ENCODE measurements around the gene AREG. TPM values are rescaled to one million over a fixed set of nuclear protein-coding genes. Genes with fewer than 3 reads are reported as not detected.

The AREG gene
- total RNA-seq, 4 donors from 2014 or later = 4.0 to 56.1 (median 22.5) TPM

GRCh38 chr4:74450298-74450683 is 5.4 kb downstream of the AREG start:
- Histone ChIP-seq H3K27ac (no peak overlapping the region), H3K36me3 (no peaks in the 10 kb centered on the region), H3K4me3 (no peak overlapping the region), H3K9me3 (no peaks in the 10 kb centered on the region), H3K4me1 (peaks cover 0 to 3% of the 10 kb centered on the region in 2 donors), H3K27me3 (peaks cover 0 to 5% (median 0%) of the 10 kb centered on the region in 3 donors)
- DNase-seq (no peak), ATAC-seq (no peak)
- in situ Hi-C loops (cut with MboI; ENCODE audit: low sequenced_read_pairs in 4 of 4) (no loop called here), intact Hi-C loops (cut with DNase I; ENCODE audit: low total_unique reads) (no loop called here)
- TF ChIP-seq POLR2A (IDR thresholded peaks at IDR 0.05) = no peak
- TF ChIP-seq CTCF (IDR thresholded peaks at IDR 0.05 in 4 of 5, conservative IDR thresholded peaks at IDR 0.05 in 1 of 5) = no peak

GRCh38 chr4:74451214-74451661 is 6.3 kb downstream of the AREG start:
- Histone ChIP-seq H3K9me3 (no peaks in the 10 kb centered on the region), H3K4me3 (no peak overlapping the region), H3K27me3 (peaks cover 0 to 5% (median 0%) of the 10 kb centered on the region in 3 donors), H3K36me3 (no peaks in the 10 kb centered on the region), H3K4me1 (no peaks in the 10 kb centered on the region), H3K27ac (peak overlapping the region in 1 of 4 donors; percentile 6)
- no peak for TF ChIP-seq CTCF (IDR thresholded peaks at IDR 0.05 in 4 of 5, conservative IDR thresholded peaks at IDR 0.05 in 1 of 5)
- no peak for TF ChIP-seq POLR2A (IDR thresholded peaks at IDR 0.05)
- DNase-seq = peak in 1 of 2 donors; percentile 21
- in situ Hi-C loops (cut with MboI; ENCODE audit: low sequenced_read_pairs in 4 of 4) = no loop called here
- peak; percentile 80 to 98 for ATAC-seq
- intact Hi-C loops (cut with DNase I; ENCODE audit: low total_unique reads) = no loop called here

- H3K9me3 ChIP-seq = no peaks in the 10 kb centered on the region
- ATAC-seq = no peak
Observed at GRCh38 chr4:74453037-74453635, 8.2 kb downstream of the AREG start.

GRCh38 chr4:74453829-74454742 is 9.2 kb downstream of the AREG start:
- TF ChIP-seq CTCF (IDR thresholded peaks at IDR 0.05 in 4 of 5, conservative IDR thresholded peaks at IDR 0.05 in 1 of 5) = no peak
- no peak for TF ChIP-seq POLR2A (IDR thresholded peaks at IDR 0.05)
- no peaks in the 10 kb centered on the region for H3K4me1 ChIP-seq
- DNase-seq (no peak), ATAC-seq (no peak)
- intact Hi-C loops (cut with DNase I; ENCODE audit: low total_unique reads) = no loop called here
- no peak overlapping the region for H3K27ac ChIP-seq
- H3K4me3 ChIP-seq = no peak overlapping the region
- no peaks in the 10 kb centered on the region for H3K36me3 ChIP-seq
- no peaks in the 10 kb centered on the region for H3K9me3 ChIP-seq
- no peaks in the 10 kb centered on the region for H3K27me3 ChIP-seq
- in situ Hi-C loops (cut with MboI; ENCODE audit: low sequenced_read_pairs in 4 of 4) = no loop called here

More at GRCh38 chr4:74453037-74453635, 8.2 kb downstream of the AREG start:
- Histone ChIP-seq H3K4me1 (no peaks in the 10 kb centered on the region), H3K36me3 (no peaks in the 10 kb centered on the region), H3K4me3 (no peak overlapping the region), H3K27me3 (no peaks in the 10 kb centered on the region), H3K27ac (no peak overlapping the region)
- no peak for DNase-seq
- intact Hi-C loops (cut with DNase I; ENCODE audit: low total_unique reads) (no loop called here), in situ Hi-C loops (cut with MboI; ENCODE audit: low sequenced_read_pairs in 4 of 4) (no loop called here)
- TF ChIP-seq POLR2A (IDR thresholded peaks at IDR 0.05) (no peak), CTCF (IDR thresholded peaks at IDR 0.05 in 4 of 5, conservative IDR thresholded peaks at IDR 0.05 in 1 of 5) (no peak)

All from gastrocnemius medialis (tissue), 4 donors.